Gastrocnemius medialis (tissue), 4 donors: Measurements from ENCODE around the gene GFAP. TPM values are rescaled to one million over a fixed set of nuclear protein-coding genes. Genes with fewer than 3 reads are reported as not detected.

Experiments used
- ATAC-seq, 2 donors: fragments of 150-250 bp; one replicate each; pipeline ENCODE4 v1.9.1; 2016
- DNase-seq, 2 donors: peaks; one replicate each; pipeline ENCODE4 v3.0.0-alpha.2; 2019
- H3K27ac ChIP-seq, 4 donors: fragments of 200-600 bp; sonication (generic); 1 replicate in 1 of 4; 2 replicates in 3 of 4; pipeline ENCODE4 v1.5.1; 2016 to 2018; ENCODE audit warnings: mild to moderate bottlenecking in 2 of 4, moderate library complexity in 1 of 4
- H3K27me3 ChIP-seq, 3 donors: fragments of 200-600 bp; sonication (generic) in 2 of 3; 1 replicate in 1 of 3; 2 replicates in 2 of 3; pipeline versions ENCODE4 v1.5.1 to v1.6.0; 2016 to 2019; ENCODE audit warnings: mild to moderate bottlenecking in 1 of 3, moderate library complexity in 1 of 3
- H3K36me3 ChIP-seq, 2 donors: fragments of 200-600 bp; sonication (generic) in 1 of 2; one replicate each; pipeline ENCODE4 v1.5.1; 2017 to 2018
- H3K4me1 ChIP-seq, 2 donors: fragments of 200-600 bp; sonication (generic) in 1 of 2; one replicate each; pipeline ENCODE4 v1.5.1; 2016 to 2017; ENCODE audit warnings: mild to moderate bottlenecking in 2 of 2
- H3K4me3 ChIP-seq, 4 donors: fragments of 200-600 bp; sonication (generic) in 3 of 4; 1 replicate in 1 of 4; 2 replicates in 3 of 4; pipeline ENCODE4 v1.5.1; 2016 to 2019; ENCODE audit warnings: mild to moderate bottlenecking in 2 of 4
- H3K9me3 ChIP-seq, 3 donors: fragments of 200-600 bp; sonication (generic) in 2 of 3; 1 replicate in 1 of 3; 2 replicates in 2 of 3; pipeline ENCODE4 v1.5.1; 2016 to 2019
- POLR2A ChIP-seq, 2 donors: fragments of 450-650 bp; IDR thresholded peaks; one replicate each; pipeline ENCODE4 v1.6.1; 2017; ENCODE audit warnings: antibody characterized with exemption in 2 of 2, mild to moderate bottlenecking in 2 of 2, moderate library complexity in 2 of 2
- in situ Hi-C, 4 donors: fragments of 200-750 bp; cut with MboI; loops; one replicate each; pipeline versions ENCODE4 v1.15.0 to v1.8.0; 2017; ENCODE audit warnings: low sequenced_read_pairs in 4 of 4
- intact Hi-C: fragments of 100-400 bp; cut with DNase I; formaldehyde crosslinking; loops from one replicate; pipeline ENCODE4 v1.15.1; 2023; ENCODE audit warnings: low total_unique reads
- total RNA-seq, 4 donors: library from RNA; depleted of rRNA; stranded (reverse); fragments of >200 nt; gene quantifications; one replicate each; pipeline versions ENCODE4 v1.1.0 to v1.2.3, GENCODE V29; 2016
- TF ChIP-seq, protein P1 (sequence below), 5 experiments: fragments of 450-650 bp in 3 of 5; fragments of 200-600 bp in 2 of 5; sonication (generic) in 2 of 5; IDR thresholded peaks in 4 of 5; conservative IDR thresholded peaks in 1 of 5; 1 replicate in 4 of 5; 2 replicates in 1 of 5; pipeline ENCODE4 v1.5.1; 2016 to 2019; ENCODE audit warnings: antibody characterized with exemption in 5 of 5, mild to moderate bottlenecking in 3 of 5, moderate library complexity in 3 of 5

The GFAP gene
- total RNA-seq, 4 donors from 2014 or later: not detected

DNA sequence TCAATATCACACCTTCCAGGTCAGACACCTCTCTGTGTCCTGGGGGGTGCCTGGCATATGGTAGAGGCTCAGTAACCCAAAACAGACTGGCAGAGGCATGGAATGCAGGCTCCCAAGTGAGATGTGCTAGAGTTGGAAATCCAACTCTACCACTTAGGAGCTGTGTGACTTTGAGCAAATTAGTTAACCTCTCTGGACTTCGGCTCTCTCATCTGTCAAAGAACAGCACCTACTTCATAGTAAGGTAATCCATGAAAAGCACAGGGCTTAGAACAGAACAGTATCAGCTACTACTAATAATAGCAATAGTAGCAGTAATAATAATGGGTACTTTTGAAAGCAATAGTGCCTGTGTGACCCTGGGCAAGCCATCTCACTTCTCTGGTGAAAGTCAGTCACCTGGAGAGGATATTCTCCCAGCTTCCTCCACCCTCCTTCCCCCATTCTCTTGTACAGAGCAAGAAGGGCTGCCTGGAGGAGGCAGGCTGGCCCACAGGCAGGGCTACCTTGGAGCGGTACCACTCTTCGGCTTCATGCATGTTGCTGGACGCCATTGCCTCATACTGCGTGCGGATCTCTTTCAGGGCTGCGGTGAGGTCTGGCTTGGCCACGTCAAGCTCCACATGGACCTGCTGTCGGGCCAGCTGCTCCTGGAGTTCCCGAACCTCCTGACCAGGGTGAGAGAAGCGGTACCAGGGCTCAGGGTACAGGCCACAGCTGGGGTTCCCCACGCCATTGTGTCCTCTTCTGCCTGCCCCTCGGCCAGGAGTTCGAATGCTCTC is 2.3 kb downstream of the GFAP start:
- H3K4me3 ChIP-seq: no peak overlapping the region
- DNase-seq (no peak), ATAC-seq (no peak)
- intact Hi-C loops: loop anchor here (10.0 kb wide), 1 partner anchor 282 kb away; no protein-coding TSS in a partner anchor
- no peaks in the 10 kb centered on the region for H3K36me3 ChIP-seq
- H3K27ac ChIP-seq: no peak overlapping the region
- H3K4me1 ChIP-seq: peaks cover 3 to 8% of the 10 kb centered on the region in 2 donors
- H3K9me3 ChIP-seq: no peaks in the 10 kb centered on the region
- in situ Hi-C loops: loop anchor here in 3 of 4 donors (10.0 to 25.0 kb wide), 3 partner anchors 199 to 224 kb away; partner anchors contain the start of genes ACBD4 (in 2 of the 3), PLCD3 (in 2 of the 3) and HEXIM1 (in 1 of the 3)
- TF ChIP-seq, protein P1, sequence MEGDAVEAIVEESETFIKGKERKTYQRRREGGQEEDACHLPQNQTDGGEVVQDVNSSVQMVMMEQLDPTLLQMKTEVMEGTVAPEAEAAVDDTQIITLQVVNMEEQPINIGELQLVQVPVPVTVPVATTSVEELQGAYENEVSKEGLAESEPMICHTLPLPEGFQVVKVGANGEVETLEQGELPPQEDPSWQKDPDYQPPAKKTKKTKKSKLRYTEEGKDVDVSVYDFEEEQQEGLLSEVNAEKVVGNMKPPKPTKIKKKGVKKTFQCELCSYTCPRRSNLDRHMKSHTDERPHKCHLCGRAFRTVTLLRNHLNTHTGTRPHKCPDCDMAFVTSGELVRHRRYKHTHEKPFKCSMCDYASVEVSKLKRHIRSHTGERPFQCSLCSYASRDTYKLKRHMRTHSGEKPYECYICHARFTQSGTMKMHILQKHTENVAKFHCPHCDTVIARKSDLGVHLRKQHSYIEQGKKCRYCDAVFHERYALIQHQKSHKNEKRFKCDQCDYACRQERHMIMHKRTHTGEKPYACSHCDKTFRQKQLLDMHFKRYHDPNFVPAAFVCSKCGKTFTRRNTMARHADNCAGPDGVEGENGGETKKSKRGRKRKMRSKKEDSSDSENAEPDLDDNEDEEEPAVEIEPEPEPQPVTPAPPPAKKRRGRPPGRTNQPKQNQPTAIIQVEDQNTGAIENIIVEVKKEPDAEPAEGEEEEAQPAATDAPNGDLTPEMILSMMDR (IDR thresholded peaks at IDR 0.05 in 4 of 5, conservative IDR thresholded peaks at IDR 0.05 in 1 of 5): no peak
- no peak for TF ChIP-seq POLR2A (IDR thresholded peaks at IDR 0.05)
- H3K27me3 ChIP-seq: peaks cover 0 to 6% (median 0%) of the 10 kb centered on the region in 3 donors

DNA sequence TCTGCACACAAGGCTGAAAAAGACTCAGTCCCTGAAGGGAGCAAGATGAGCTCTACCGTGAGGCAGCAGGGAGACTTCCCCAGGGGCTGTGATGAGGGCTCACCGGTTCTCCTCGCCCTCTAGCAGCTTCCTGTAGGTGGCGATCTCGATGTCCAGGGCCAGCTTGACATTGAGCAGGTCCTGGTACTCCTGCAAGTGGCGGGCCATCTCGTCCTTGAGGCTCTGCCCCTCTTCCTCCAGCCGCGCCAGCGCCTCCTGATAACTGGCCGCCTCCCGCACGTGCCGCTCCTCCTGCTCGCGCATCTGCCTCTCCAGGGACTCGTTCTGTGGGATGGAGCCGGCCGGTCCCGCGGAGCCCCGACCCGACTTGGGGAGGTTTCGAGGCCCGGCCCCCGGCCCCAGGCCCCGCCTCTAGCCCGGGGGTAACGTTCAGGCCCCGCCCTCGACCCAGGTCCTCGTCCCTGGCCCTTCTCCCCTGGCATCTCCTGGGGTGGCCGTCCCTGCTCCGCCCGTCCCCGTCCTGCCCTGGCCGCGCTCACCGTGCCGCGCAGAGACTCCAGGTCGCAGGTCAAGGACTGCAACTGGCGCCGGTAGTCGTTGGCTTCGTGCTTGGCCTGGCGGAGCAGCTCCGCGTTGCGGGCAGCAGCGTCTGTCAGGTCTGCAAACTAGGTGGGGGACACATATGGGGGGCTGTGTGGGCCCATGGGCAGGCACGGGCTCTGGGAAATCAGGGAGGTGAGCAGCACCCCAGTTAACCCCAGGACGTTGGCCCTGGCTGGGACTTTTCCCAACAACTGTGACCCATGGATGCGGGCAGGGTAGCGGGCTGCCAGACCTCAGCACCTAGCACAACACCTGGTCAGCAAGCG is 3.9 kb downstream of the GFAP start:
- ATAC-seq (peak in 1 of 2 donors; percentile 33), DNase-seq (peak in 1 of 2 donors; percentile 36)
- H3K9me3 ChIP-seq: no peaks in the 10 kb centered on the region
- peak overlapping the region in 2 of 4 donors; percentile 17 to 24 for H3K4me3 ChIP-seq
- intact Hi-C loops: loop anchor here (10.0 kb wide), 1 partner anchor 283 kb away; no protein-coding TSS in a partner anchor
- TF ChIP-seq, protein P1 (IDR thresholded peaks at IDR 0.05 in 4 of 5, conservative IDR thresholded peaks at IDR 0.05 in 1 of 5): peak in 3 of 5 experiments; percentile 16 to 42 (median 22)
- TF ChIP-seq POLR2A (IDR thresholded peaks at IDR 0.05): no peak
- peaks cover 0 to 6% (median 0%) of the 10 kb centered on the region in 3 donors for H3K27me3 ChIP-seq
- in situ Hi-C loops: loop anchor here in 3 of 4 donors (10.0 to 25.0 kb wide), 3 partner anchors 201 to 226 kb away; partner anchors contain the start of genes ACBD4 (in 2 of the 3), PLCD3 (in 2 of the 3) and HEXIM1 (in 1 of the 3)
- no peaks in the 10 kb centered on the region for H3K36me3 ChIP-seq
- H3K27ac ChIP-seq: no peak overlapping the region
- peaks cover 0 to 3% of the 10 kb centered on the region in 2 donors for H3K4me1 ChIP-seq

DNA sequence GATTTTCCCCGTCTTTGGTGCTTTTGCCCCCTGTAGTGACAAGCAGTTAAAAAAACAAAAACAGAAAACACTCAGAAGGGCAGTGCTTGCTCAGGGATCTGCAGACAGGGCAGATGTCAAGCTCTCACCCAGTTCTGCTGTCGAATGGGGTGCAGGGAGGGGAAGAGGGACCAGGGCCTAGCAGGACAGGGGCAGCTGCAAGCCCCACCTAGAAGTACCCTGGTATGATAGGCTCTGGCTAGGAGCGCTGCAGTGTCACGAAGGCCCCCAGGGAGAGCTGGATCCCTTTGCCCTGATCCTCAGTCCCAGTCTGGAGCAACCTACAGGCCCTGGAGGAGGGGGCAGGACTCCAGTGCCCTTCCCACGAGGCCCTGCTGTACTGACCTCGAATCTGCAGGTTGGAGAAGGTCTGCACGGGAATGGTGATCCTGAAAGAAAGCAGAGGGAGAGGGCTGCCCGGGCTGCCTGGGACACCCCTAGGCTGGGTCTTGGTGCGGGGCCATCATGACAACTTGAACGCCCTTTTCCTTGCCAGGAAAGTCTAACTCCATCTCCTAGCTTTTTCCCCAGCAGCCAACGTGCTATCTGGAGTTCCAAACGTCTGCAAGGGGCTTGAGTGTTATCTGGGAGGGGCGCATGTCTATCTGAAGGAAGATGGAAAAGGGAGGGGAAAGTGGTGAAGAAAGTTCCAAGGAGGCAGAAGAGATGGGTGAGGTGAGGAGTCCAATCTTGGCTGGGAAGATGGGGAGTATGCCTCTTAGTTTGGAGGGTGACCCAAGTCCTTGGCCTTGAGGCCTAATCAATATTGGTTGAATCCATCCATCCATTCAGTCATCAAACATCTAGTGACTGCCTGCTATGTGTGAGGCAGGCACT is 4.8 kb downstream of the GFAP start:
- no peak overlapping the region for H3K27ac ChIP-seq
- no peaks in the 10 kb centered on the region for H3K36me3 ChIP-seq
- ATAC-seq (no peak), DNase-seq (no peak)
- TF ChIP-seq, protein P1 (IDR thresholded peaks at IDR 0.05 in 4 of 5, conservative IDR thresholded peaks at IDR 0.05 in 1 of 5): no peak
- no peak for TF ChIP-seq POLR2A (IDR thresholded peaks at IDR 0.05)
- H3K4me1 ChIP-seq: peaks cover 0 to 3% of the 10 kb centered on the region in 2 donors
- H3K27me3 ChIP-seq: peaks cover 0 to 6% (median 0%) of the 10 kb centered on the region in 3 donors
- H3K4me3 ChIP-seq: no peak overlapping the region
- in situ Hi-C loops: loop anchor here in 3 of 4 donors (10.0 to 25.0 kb wide), 3 partner anchors 202 to 227 kb away; partner anchors contain the start of genes ACBD4 (in 2 of the 3), PLCD3 (in 2 of the 3) and HEXIM1 (in 1 of the 3)
- intact Hi-C loops: loop anchor here (10.0 kb wide), 1 partner anchor 284 kb away; no protein-coding TSS in a partner anchor
- no peaks in the 10 kb centered on the region for H3K9me3 ChIP-seq
